ENCODE data around the gene MAP2. TPM values are rescaled to one million over a fixed set of nuclear protein-coding genes. Genes with fewer than 3 reads are reported as not detected.

MAP2 gene
- total and polyA plus RNA-seq, 2 of the 13 experiments (the other 11 are each of a cell fraction or from before 2014, with no cell fraction given): 0.08 TPM; not detected in 1

DNA sequence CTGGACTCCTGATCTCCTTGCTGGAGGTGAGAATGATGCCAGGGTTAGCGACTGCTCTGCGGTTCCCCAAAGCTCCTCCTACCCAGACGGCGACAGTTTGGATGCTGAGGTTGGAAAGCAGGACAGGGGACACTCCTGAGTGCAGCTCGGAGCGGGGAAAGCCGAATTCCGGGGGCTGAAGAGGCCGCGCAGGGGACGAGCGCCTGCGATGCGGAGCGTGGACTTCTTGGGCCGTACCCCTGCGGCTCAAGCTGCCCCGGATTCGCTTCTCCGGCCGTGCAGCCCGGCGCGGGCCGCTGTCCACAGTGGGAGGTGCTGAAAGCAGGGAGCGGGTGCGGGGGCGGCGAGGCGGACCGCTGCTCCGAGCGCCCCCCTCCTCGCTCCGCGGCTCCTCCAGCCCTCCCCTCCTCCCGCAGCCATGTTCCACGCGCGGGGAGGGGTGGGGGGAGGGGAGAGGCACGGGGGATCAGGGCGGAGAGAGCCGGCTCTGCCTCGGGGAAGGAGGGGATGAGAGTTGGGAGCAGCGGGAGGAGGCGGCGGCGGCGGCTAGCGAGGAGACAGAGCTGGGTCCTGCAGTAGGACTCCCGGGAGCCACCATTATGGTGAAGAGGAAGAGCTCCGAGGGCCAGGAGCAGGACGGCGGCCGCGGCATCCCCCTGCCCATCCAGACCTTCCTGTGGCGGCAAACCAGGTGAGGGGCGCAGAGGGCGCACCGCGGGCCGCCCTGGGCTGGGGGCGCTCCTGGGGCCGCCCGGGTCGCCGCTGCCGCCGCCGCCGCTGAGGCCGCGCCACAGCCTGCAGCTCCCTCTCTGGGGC, 347.8 kb downstream of the MAP2 start, which contains the start of gene UNC80 (continued):
- TF ChIP-seq ZNF615 (CRISPR knock-in tag; IDR thresholded peaks at IDR 0.05; ENCODE audit: borderline replicate concordance) (peak; percentile 66; the same call in 1 of the 2 replicates), ZBTB21 (CRISPR knock-in tag; IDR thresholded peaks at IDR 0.05) (peak; percentile 72; the same call in 1 of the 2 replicates), ZNF589 (CRISPR knock-in tag; conservative IDR thresholded peaks at IDR 0.05) (peak; percentile 95), CC2D1A (CRISPR knock-in tag; IDR thresholded peaks at IDR 0.05) (no peak), NFIB (CRISPR knock-in tag; IDR thresholded peaks at IDR 0.05; ENCODE audit: borderline replicate concordance) (no peak), MED13 (CRISPR knock-in tag; IDR thresholded peaks at IDR 0.05) (peak; percentile 93), EP300 (IDR thresholded peaks at IDR 0.05; ENCODE audit: low read depth in 2 of 2, low read length in 2 of 2) (no peak), EP300 (CRISPR knock-in tag; IDR thresholded peaks at IDR 0.05; ENCODE audit: borderline replicate concordance) (0 out of 2 replicates have a peak, but pooled peaks have one; percentile 16), ZNF772 (CRISPR knock-in tag; IDR thresholded peaks at IDR 0.05) (peak; percentile 75; the same call in 1 of the 2 replicates), SAP130 (CRISPR knock-in tag; IDR thresholded peaks at IDR 0.05; ENCODE audit: low read depth) (peak; percentile 72), IRX3 (CRISPR knock-in tag; IDR thresholded peaks at IDR 0.05; ENCODE audit: borderline replicate concordance, low read depth) (peak; percentile 88; the same call in 1 of the 2 replicates), NAIF1 (CRISPR knock-in tag; IDR thresholded peaks at IDR 0.05; ENCODE audit: borderline replicate concordance) (peak; percentile 41; the same call in 1 of the 2 replicates), FOXJ3 (CRISPR knock-in tag; IDR thresholded peaks at IDR 0.05; ENCODE audit: borderline replicate concordance) (no peak), FOXO1 (CRISPR knock-in tag; IDR thresholded peaks at IDR 0.05) (peak; percentile 67), HNRNPL (IDR thresholded peaks at IDR 0.05; ENCODE audit: low read depth, low read length) (no peak), ZNF878 (CRISPR knock-in tag; IDR thresholded peaks at IDR 0.05) (peak; percentile 91), TARDBP (CRISPR knock-in tag; IDR thresholded peaks at IDR 0.05) (peak; percentile 40; the same call in 1 of the 2 replicates), KDM4B (CRISPR knock-in tag; IDR thresholded peaks at IDR 0.05) (peak; percentile 99), ZNF713 (CRISPR knock-in tag; IDR thresholded peaks at IDR 0.05) (no peak), ZNF619 (CRISPR knock-in tag; IDR thresholded peaks at IDR 0.05) (no peak), ZFP41 (CRISPR knock-in tag; IDR thresholded peaks at IDR 0.05; ENCODE audit: borderline replicate concordance) (peak; percentile 89; the same call in 1 of the 2 replicates), FOXA3 (CRISPR knock-in tag; IDR thresholded peaks at IDR 0.05) (peak; percentile 61), ZMYM2 (CRISPR knock-in tag; IDR thresholded peaks at IDR 0.05) (no peak), ZNF839 (CRISPR knock-in tag; IDR thresholded peaks at IDR 0.05; ENCODE audit: borderline replicate concordance) (peak; percentile 78; the same call in 1 of the 2 replicates), ZNF160 (CRISPR knock-in tag; IDR thresholded peaks at IDR 0.05) (peak; percentile 95)
- TF ChIP-seq, protein P1, sequence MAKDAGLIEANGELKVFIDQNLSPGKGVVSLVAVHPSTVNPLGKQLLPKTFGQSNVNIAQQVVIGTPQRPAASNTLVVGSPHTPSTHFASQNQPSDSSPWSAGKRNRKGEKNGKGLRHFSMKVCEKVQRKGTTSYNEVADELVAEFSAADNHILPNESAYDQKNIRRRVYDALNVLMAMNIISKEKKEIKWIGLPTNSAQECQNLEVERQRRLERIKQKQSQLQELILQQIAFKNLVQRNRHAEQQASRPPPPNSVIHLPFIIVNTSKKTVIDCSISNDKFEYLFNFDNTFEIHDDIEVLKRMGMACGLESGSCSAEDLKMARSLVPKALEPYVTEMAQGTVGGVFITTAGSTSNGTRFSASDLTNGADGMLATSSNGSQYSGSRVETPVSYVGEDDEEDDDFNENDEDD (CRISPR knock-in tag; IDR thresholded peaks at IDR 0.05; ENCODE audit: borderline replicate concordance): peak; percentile 41; the same call in 1 of the 2 replicates
- TF ChIP-seq, protein P2, sequence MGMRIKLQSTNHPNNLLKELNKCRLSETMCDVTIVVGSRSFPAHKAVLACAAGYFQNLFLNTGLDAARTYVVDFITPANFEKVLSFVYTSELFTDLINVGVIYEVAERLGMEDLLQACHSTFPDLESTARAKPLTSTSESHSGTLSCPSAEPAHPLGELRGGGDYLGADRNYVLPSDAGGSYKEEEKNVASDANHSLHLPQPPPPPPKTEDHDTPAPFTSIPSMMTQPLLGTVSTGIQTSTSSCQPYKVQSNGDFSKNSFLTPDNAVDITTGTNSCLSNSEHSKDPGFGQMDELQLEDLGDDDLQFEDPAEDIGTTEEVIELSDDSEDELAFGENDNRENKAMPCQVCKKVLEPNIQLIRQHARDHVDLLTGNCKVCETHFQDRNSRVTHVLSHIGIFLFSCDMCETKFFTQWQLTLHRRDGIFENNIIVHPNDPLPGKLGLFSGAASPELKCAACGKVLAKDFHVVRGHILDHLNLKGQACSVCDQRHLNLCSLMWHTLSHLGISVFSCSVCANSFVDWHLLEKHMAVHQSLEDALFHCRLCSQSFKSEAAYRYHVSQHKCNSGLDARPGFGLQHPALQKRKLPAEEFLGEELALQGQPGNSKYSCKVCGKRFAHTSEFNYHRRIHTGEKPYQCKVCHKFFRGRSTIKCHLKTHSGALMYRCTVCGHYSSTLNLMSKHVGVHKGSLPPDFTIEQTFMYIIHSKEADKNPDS (CRISPR knock-in tag; IDR thresholded peaks at IDR 0.05): 0 out of 2 replicates have a peak, but pooled peaks have one; percentile 34

Measured in HepG2 (cell line).